ENCODE data around the gene LIMS2.

GRCh38 chr2:127620866-127621265 lies 54.5 kb downstream of the LIMS2 start:
- no peak for TF ChIP-seq EZH2phosphoT487 (IDR thresholded peaks at IDR 0.05; ENCODE audit: borderline replicate concordance, low read depth, low read length)
- TF ChIP-seq, protein P1, sequence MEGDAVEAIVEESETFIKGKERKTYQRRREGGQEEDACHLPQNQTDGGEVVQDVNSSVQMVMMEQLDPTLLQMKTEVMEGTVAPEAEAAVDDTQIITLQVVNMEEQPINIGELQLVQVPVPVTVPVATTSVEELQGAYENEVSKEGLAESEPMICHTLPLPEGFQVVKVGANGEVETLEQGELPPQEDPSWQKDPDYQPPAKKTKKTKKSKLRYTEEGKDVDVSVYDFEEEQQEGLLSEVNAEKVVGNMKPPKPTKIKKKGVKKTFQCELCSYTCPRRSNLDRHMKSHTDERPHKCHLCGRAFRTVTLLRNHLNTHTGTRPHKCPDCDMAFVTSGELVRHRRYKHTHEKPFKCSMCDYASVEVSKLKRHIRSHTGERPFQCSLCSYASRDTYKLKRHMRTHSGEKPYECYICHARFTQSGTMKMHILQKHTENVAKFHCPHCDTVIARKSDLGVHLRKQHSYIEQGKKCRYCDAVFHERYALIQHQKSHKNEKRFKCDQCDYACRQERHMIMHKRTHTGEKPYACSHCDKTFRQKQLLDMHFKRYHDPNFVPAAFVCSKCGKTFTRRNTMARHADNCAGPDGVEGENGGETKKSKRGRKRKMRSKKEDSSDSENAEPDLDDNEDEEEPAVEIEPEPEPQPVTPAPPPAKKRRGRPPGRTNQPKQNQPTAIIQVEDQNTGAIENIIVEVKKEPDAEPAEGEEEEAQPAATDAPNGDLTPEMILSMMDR (conservative IDR thresholded peaks at IDR 0.05; ENCODE audit: low read length): no peak
